ENCODE measurements around the gene ZBTB7C. TPM values are rescaled to one million over a fixed set of nuclear protein-coding genes. Genes with fewer than 3 reads are reported as not detected.

The ZBTB7C gene
- total and polyA plus RNA-seq, 2 of the 8 experiments (the other 6 are each of a cell fraction or from before 2014, with no cell fraction given): 0.15 to 0.45 TPM

GRCh38 chr18:48409591-48410094 is 460 bp upstream of the ZBTB7C start:
- no peak overlapping the region for H3K9ac ChIP-seq (replicated peaks in 1 of 4; ENCODE audit: extremely low read depth in 1 of 4, low read depth in 3 of 4, low read length in 3 of 4)
- no peaks in the 10 kb centered on the region for H3K9me3 ChIP-seq (ENCODE audit: insufficient read depth in 2 of 2, low read depth in 1 of 2, low read length in 1 of 2)
- peaks cover 21 to 56% (median 49%) of the 10 kb centered on the region in 4 experiments for H3K27me3 ChIP-seq (replicated peaks in 1 of 4; ENCODE audit: control insufficient read depth in 3 of 4, extremely low read depth in 1 of 4, insufficient read depth in 3 of 4, low read length in 3 of 4)
- H3K4ac ChIP-seq (replicated peaks; ENCODE audit: insufficient read length, low read depth, low read length): no peak overlapping the region
- H2AK5ac ChIP-seq (ENCODE audit: low read depth, low read length): no peak overlapping the region
- H3K4me1 ChIP-seq (replicated peaks in 1 of 4; ENCODE audit: control insufficient read depth in 3 of 4, insufficient read depth in 4 of 4, low read length in 3 of 4): peaks cover 2 to 16% (median 13%) of the 10 kb centered on the region in 4 experiments
- no peaks in the 10 kb centered on the region for H3K79me1 ChIP-seq (ENCODE audit: low read depth, low read length)
- ChIA-PET POLR2A (ENCODE audit: partially characterized antibody) (no interaction called here), CTCF (ENCODE audit: partially characterized antibody) (no interaction called here)
- H2BK20ac ChIP-seq (ENCODE audit: low read length): no peak overlapping the region
- no peak overlapping the region for H4K91ac ChIP-seq (replicated peaks; ENCODE audit: insufficient read length, low read length)
- no peak overlapping the region for H2AFZ ChIP-seq (ENCODE audit: low read length)
- H4K20me1 ChIP-seq (replicated peaks in 1 of 2; ENCODE audit: control insufficient read depth in 1 of 2, insufficient read depth in 2 of 2, low read length in 2 of 2): peaks cover 0 to 6% of the 10 kb centered on the region in 2 experiments
- DNase-seq (ENCODE audit: low read depth in 1 of 2, low spot score in 2 of 2) (peak in 1 of 2 experiments; percentile 71), FAIRE-seq (no peak)
- no peak overlapping the region for H3K27ac ChIP-seq (ENCODE audit: low read depth, low read length)
- no peaks in the 10 kb centered on the region for H3K79me2 ChIP-seq (ENCODE audit: control insufficient read depth in 1 of 2, insufficient read depth in 2 of 2, low read length in 2 of 2)
- no peak overlapping the region for H3K23ac ChIP-seq (ENCODE audit: insufficient read length)
- peak overlapping the region; percentile 56 to 78 (median 64) for H3K4me3 ChIP-seq (ENCODE audit: extremely low read depth in 1 of 4, insufficient read depth in 2 of 4, low read depth in 3 of 4, low read length in 4 of 4)
- H2BK5ac ChIP-seq (ENCODE audit: low read depth, low read length): no peak overlapping the region
- no peak overlapping the region for H3K18ac ChIP-seq (ENCODE audit: extremely low read depth, low read length)
- no peak overlapping the region for H4K8ac ChIP-seq (ENCODE audit: extremely low read depth, insufficient read depth, low read length)
- H3K4me2 ChIP-seq (ENCODE audit: insufficient read depth in 1 of 2, low read depth in 2 of 2, low read length in 2 of 2): peak overlapping the region; percentile 80 to 100
- peaks cover 16% of the 10 kb centered on the region; the same call in 1 of the 2 replicates for H3K23me2 ChIP-seq (ENCODE audit: low read depth, low read length)
- TF ChIP-seq RAD21 (IDR thresholded peaks at IDR 0.05 in 1 of 2, conservative IDR thresholded peaks at IDR 0.05 in 1 of 2; ENCODE audit: low read depth in 2 of 2, low read length in 2 of 2): peak; percentile 7 to 17; a peak in 1 of 4 replicates
- TF ChIP-seq KDM4A (IDR thresholded peaks at IDR 0.05; ENCODE audit: low read depth, low read length, severe bottlenecking): peak; percentile 51
- TF ChIP-seq RBBP5 (IDR thresholded peaks at IDR 0.05; ENCODE audit: borderline replicate concordance, low read depth, low read length): 0 out of 2 replicates have a peak, but pooled peaks have one; percentile 0
- peak; percentile 11 for TF ChIP-seq EZH2 (IDR thresholded peaks at IDR 0.05; ENCODE audit: low read depth, low read length, severe bottlenecking)
- TF ChIP-seq POU5F1 (IDR thresholded peaks at IDR 0.05; ENCODE audit: low read depth, low read length): no peak
- TF ChIP-seq SIN3A (conservative IDR thresholded peaks at IDR 0.05 in 1 of 2, IDR thresholded peaks at IDR 0.05 in 1 of 2; ENCODE audit: low read depth in 1 of 2, low read length in 2 of 2): 0 out of 4 replicates have a peak, but pooled peaks of 1 of the 2 experiments have one; percentile 5
- TF ChIP-seq SP2 (IDR thresholded peaks at IDR 0.05; ENCODE audit: low read length): no peak
- peak; percentile 46; the same call in 1 of the 2 replicates for TF ChIP-seq EGR1 (IDR thresholded peaks at IDR 0.05; ENCODE audit: borderline replicate concordance, low read depth, low read length)
- 0 out of 2 replicates have a peak, but pooled peaks have one; percentile 11 for TF ChIP-seq SUZ12 (IDR thresholded peaks at IDR 0.05; ENCODE audit: low read length)
- no peak overlapping the region for H4K5ac ChIP-seq (ENCODE audit: insufficient read length, low read depth, low read length)
- no peak overlapping the region for H2BK12ac ChIP-seq (ENCODE audit: low read depth, low read length)
- 1% methylated on average over 35 of the region's 55 CpGs; no CpG with 5 or more reads in 1 of the 2 experiments for WGBS, 2 experiments (ENCODE audit: extremely low coverage in 1 of 2, insufficient coverage in 1 of 2, insufficient read length in 1 of 2, insufficient replicate concordance in 2 of 2, low coverage in 1 of 2, low lambda C conversion rate in 2 of 2, missing lambda C conversion rate in 1 of 2)
- H3K36me3 ChIP-seq (ENCODE audit: control insufficient read depth in 2 of 4, insufficient read depth in 4 of 4, low read length in 3 of 4): no peaks in the 10 kb centered on the region
- H2BK15ac ChIP-seq (ENCODE audit: low read length): no peak overlapping the region
- H2BK120ac ChIP-seq (replicated peaks; ENCODE audit: low read depth, low read length): no peak overlapping the region
- no peak overlapping the region for H3K56ac ChIP-seq (replicated peaks; ENCODE audit: insufficient read length, low read depth, low read length)
- no peak overlapping the region for H3K14ac ChIP-seq (ENCODE audit: insufficient read length)
